ENCODE data around the gene CNOT9.
A peak's percentile ranks its signal among the peaks of the same experiment; 100 is the strongest.
"Not testable (repeated sequence)": the region's sequence is repeated elsewhere in the genome, so short reads cannot be mapped to it uniquely, and the experiment has no call there.

The CNOT9 gene

GRCh38 chr2:218568190-218569037, at the start of gene CNOT9, which contains the start of gene USP37:
TSS of gene CNOT9 (plus strand) at chr2:218568839. CDS start at chr2:218568955, 116 bp downstream.
TSS of gene USP37 (minus strand) at chr2:218568351. CDS start at chr2:218558653, 9,698 bp downstream.
- peak; percentile 97 for DNase-seq

- DNase-seq, result no peak
Observed at GRCh38 chr2:218518876-218519275, 49.8 kb upstream of the CNOT9 start.

- no peak for DNase-seq
Observed at GRCh38 chr2:218523651-218524050, 45.0 kb upstream of the CNOT9 start.

- not testable (repeated sequence) for DNase-seq
Observed at GRCh38 chr2:218528409-218528808, 40.2 kb upstream of the CNOT9 start.

- DNase-seq, result no peak
Observed at GRCh38 chr2:218529990-218530389, 38.6 kb upstream of the CNOT9 start.

- DNase-seq, result no peak
Observed at GRCh38 chr2:218536804-218537494, 31.7 kb upstream of the CNOT9 start.

- DNase-seq, result no peak
Observed at GRCh38 chr2:218540015-218540414, 28.6 kb upstream of the CNOT9 start.

- DNase-seq, result no peak
Observed at GRCh38 chr2:218546012-218546411, 22.6 kb upstream of the CNOT9 start.

- no peak for DNase-seq
Observed at GRCh38 chr2:218547511-218547910, 21.1 kb upstream of the CNOT9 start.

GRCh38 chr2:218547978-218548377, 20.7 kb upstream of the CNOT9 start:
- DNase-seq, result no peak

GRCh38 chr2:218554225-218554624, 14.4 kb upstream of the CNOT9 start:
- not testable (repeated sequence) for DNase-seq

- no peak for DNase-seq
Observed at GRCh38 chr2:218555527-218555926, 13.1 kb upstream of the CNOT9 start.

- no peak for DNase-seq
Observed at GRCh38 chr2:218557941-218558340, 10.7 kb upstream of the CNOT9 start.

- DNase-seq, result no peak
Observed at GRCh38 chr2:218558986-218559385, 9.7 kb upstream of the CNOT9 start.

- DNase-seq, result no peak
Observed at GRCh38 chr2:218564056-218564455, 4.6 kb upstream of the CNOT9 start.

GRCh38 chr2:218566296-218566695, 2.3 kb upstream of the CNOT9 start:
- DNase-seq, result no peak

- no peak for DNase-seq
Observed at GRCh38 chr2:218567797-218568189, 846 bp upstream of the CNOT9 start.

- no peak for DNase-seq
Observed at GRCh38 chr2:218569038-218569431, 396 bp downstream of the CNOT9 start.

GRCh38 chr2:218569661-218570500, 1.2 kb downstream of the CNOT9 start:
- DNase-seq, result peak; percentile 15

GRCh38 chr2:218570850-218571249, 2.2 kb downstream of the CNOT9 start:
- no peak for DNase-seq

- no peak for DNase-seq
Observed at GRCh38 chr2:218576854-218577253, 8.2 kb downstream of the CNOT9 start.

- no peak for DNase-seq
Observed at GRCh38 chr2:218577482-218578220, 9.0 kb downstream of the CNOT9 start.
